ENCODE data around the gene ARRB1.

GRCh38 chr11:75369560-75370255, 18.2 kb upstream of the ARRB1 start:
- TF ChIP-seq REST (IDR thresholded peaks at IDR 0.05) (no peak), NR2F2 (IDR thresholded peaks at IDR 0.05) (no peak), YY1 (IDR thresholded peaks at IDR 0.05) (no peak), GABPA (IDR thresholded peaks at IDR 0.05 in 1 of 2, conservative IDR thresholded peaks at IDR 0.05 in 1 of 2) (no peak), JUND (IDR thresholded peaks at IDR 0.05) (no peak)
- TF ChIP-seq, protein P1, sequence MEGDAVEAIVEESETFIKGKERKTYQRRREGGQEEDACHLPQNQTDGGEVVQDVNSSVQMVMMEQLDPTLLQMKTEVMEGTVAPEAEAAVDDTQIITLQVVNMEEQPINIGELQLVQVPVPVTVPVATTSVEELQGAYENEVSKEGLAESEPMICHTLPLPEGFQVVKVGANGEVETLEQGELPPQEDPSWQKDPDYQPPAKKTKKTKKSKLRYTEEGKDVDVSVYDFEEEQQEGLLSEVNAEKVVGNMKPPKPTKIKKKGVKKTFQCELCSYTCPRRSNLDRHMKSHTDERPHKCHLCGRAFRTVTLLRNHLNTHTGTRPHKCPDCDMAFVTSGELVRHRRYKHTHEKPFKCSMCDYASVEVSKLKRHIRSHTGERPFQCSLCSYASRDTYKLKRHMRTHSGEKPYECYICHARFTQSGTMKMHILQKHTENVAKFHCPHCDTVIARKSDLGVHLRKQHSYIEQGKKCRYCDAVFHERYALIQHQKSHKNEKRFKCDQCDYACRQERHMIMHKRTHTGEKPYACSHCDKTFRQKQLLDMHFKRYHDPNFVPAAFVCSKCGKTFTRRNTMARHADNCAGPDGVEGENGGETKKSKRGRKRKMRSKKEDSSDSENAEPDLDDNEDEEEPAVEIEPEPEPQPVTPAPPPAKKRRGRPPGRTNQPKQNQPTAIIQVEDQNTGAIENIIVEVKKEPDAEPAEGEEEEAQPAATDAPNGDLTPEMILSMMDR (IDR thresholded peaks at IDR 0.05; ENCODE audit: low read depth, low read length, missing input control): no peak
